Type B pancreatic cell (in vitro differentiated cells): Measurements from ENCODE around the gene KCNF1. TPM values are rescaled to one million over a fixed set of nuclear protein-coding genes. Genes with fewer than 3 reads are reported as not detected.

ENCODE experiments used
- DNase-seq: peaks from one replicate; pipeline ENCODE4 v3.0.0; 2021; ENCODE audit warnings: mixed read lengths; ENCODE audit not compliant: unreplicated experiment; ENCODE audit errors: extremely low spot score
- H3K27ac Mint-ChIP-seq: 2 replicates; pipeline ENCODE4 v1.8.0; 2021; ENCODE audit warnings: mild to moderate bottlenecking, mixed read lengths
- H3K27me3 Mint-ChIP-seq: 2 replicates; pipeline ENCODE4 v1.8.0; 2021; ENCODE audit warnings: mixed read lengths
- H3K36me3 Mint-ChIP-seq: 2 replicates; pipeline ENCODE4 v1.8.0; 2021; ENCODE audit warnings: mixed read lengths
- H3K4me1 Mint-ChIP-seq: one replicate; pipeline ENCODE4 v1.8.0; 2021; ENCODE audit warnings: mixed read lengths; ENCODE audit not compliant: unreplicated experiment
- H3K4me3 Mint-ChIP-seq: 2 replicates; pipeline ENCODE4 v1.8.0; 2021; ENCODE audit warnings: mild to moderate bottlenecking, mixed read lengths
- H3K9me3 Mint-ChIP-seq: 2 replicates; pipeline ENCODE4 v1.8.0; 2021; ENCODE audit warnings: mixed read lengths
- total RNA-seq: library from RNA; stranded (reverse); gene quantifications from 2 replicates; pipeline ENCODE4 v1.2.1, GENCODE V29; 2021; ENCODE audit warnings: low replicate concordance
- TF ChIP-seq, protein P1 (sequence below): fragments of 200-600 bp; sonication (generic); conservative IDR thresholded peaks from 2 replicates; pipeline ENCODE4 v1.5.0; 2021; ENCODE audit warnings: antibody characterized with exemption, mild to moderate bottlenecking

The KCNF1 gene
- total RNA-seq, 1 donor from 2014 or later, result 3.6 TPM

DNA sequence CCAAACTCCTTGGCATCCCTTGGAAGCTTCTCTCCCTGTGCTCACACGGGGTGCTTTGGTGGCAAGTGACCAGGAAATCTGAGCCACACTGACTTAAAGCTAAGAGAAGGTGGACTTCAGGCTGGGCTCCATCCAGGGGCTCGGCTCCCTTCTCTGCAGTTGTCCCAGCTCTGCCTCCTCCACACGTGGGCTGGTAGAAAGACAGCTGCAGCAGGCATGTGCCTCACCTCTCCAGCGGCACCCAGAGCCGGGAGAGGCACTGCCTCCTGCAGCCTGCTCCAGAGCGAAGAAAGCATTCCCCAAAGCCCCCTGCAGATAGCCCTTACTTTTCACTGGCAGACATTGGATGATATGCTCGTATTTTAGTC lies 11.3 kb downstream of the KCNF1 start:
- H3K27ac Mint-ChIP-seq, result no peak overlapping the region
- H3K36me3 Mint-ChIP-seq, result no peaks in the 10 kb centered on the region
- peaks cover 33% of the 10 kb centered on the region for H3K27me3 Mint-ChIP-seq
- no peak overlapping the region for H3K4me3 Mint-ChIP-seq
- TF ChIP-seq, protein P1, sequence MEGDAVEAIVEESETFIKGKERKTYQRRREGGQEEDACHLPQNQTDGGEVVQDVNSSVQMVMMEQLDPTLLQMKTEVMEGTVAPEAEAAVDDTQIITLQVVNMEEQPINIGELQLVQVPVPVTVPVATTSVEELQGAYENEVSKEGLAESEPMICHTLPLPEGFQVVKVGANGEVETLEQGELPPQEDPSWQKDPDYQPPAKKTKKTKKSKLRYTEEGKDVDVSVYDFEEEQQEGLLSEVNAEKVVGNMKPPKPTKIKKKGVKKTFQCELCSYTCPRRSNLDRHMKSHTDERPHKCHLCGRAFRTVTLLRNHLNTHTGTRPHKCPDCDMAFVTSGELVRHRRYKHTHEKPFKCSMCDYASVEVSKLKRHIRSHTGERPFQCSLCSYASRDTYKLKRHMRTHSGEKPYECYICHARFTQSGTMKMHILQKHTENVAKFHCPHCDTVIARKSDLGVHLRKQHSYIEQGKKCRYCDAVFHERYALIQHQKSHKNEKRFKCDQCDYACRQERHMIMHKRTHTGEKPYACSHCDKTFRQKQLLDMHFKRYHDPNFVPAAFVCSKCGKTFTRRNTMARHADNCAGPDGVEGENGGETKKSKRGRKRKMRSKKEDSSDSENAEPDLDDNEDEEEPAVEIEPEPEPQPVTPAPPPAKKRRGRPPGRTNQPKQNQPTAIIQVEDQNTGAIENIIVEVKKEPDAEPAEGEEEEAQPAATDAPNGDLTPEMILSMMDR, result no peak
- H3K4me1 Mint-ChIP-seq, result peaks cover 5% of the 10 kb centered on the region
- DNase-seq, result no peak
- no peaks in the 10 kb centered on the region for H3K9me3 Mint-ChIP-seq

DNA sequence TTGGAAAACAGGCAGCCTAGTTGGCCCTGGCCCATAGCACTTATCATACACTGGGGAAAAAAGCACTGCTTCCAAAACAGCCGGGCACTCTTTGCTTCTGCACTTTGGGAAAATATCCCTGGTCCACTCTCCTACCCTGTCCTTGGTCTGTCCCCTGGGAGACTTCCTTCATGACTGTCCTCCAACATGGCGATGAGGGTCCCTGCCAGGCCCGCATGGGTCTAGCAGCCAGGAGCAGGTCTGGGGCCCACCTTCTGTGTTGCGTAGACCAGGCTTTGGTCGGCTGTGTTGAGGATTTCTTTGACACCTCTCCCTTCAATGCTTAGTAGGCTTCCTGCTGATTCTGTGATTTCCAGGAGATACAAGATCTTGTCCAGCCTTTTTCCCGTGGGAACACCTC lies 12.2 kb downstream of the KCNF1 start:
- Mint-ChIP-seq H3K4me3 (no peak overlapping the region), H3K27ac (no peak overlapping the region), H3K27me3 (peaks cover 32% of the 10 kb centered on the region), H3K4me1 (peaks cover 5% of the 10 kb centered on the region), H3K36me3 (no peaks in the 10 kb centered on the region), H3K9me3 (no peaks in the 10 kb centered on the region)
- TF ChIP-seq, protein P1, result no peak
- DNase-seq, result no peak

DNA sequence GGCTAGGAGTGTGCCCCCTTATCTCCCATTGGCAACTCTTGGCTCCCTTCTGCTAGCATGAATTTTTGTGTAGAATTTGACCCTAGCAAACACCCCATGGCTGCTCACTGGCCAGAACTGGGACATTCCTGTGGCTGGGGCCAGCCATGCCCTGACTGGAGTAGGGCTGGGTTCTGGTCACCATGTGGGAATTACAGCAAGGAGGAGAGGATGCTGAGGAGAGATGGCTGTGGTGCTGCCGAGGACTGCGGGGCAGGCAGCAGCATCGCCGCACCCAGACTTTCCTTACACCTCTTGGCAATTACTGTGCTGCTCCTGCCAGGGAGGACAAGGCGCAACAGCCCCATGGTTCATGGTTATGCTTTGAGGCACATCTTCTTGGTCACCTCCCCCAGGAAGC lies 12.7 kb downstream of the KCNF1 start:
- no peak overlapping the region for H3K27ac Mint-ChIP-seq
- no peak for DNase-seq
- TF ChIP-seq, protein P1, result no peak
- peaks cover 5% of the 10 kb centered on the region for H3K4me1 Mint-ChIP-seq
- H3K36me3 Mint-ChIP-seq, result no peaks in the 10 kb centered on the region
- no peaks in the 10 kb centered on the region for H3K9me3 Mint-ChIP-seq
- peaks cover 33% of the 10 kb centered on the region for H3K27me3 Mint-ChIP-seq
- no peak overlapping the region for H3K4me3 Mint-ChIP-seq

DNA sequence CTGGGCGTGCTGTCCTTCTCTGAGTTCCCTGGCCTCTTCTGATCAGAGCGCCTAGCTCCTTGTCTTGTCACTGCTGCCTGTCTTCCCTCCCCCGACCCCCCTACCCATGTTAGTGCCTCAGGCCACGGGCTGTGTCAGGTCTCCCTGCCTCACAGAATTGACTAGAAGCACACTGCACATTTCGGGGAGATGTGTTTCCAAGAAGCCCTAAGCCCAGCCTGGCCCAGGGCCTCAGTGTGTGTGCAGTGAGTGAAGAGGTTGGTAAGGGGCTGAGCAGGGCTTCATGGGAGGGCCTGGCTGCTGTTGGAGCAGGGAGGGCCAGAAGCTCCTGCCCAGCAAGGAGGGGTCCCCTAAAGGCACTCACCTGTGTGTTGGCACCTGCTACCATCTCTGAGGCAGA lies 13.1 kb downstream of the KCNF1 start:
- no peak overlapping the region for H3K4me3 Mint-ChIP-seq
- no peaks in the 10 kb centered on the region for H3K36me3 Mint-ChIP-seq
- DNase-seq, result no peak
- H3K4me1 Mint-ChIP-seq, result peaks cover 5% of the 10 kb centered on the region
- TF ChIP-seq, protein P1, result no peak
- peaks cover 37% of the 10 kb centered on the region for H3K27me3 Mint-ChIP-seq
- no peaks in the 10 kb centered on the region for H3K9me3 Mint-ChIP-seq
- H3K27ac Mint-ChIP-seq, result no peak overlapping the region

DNA sequence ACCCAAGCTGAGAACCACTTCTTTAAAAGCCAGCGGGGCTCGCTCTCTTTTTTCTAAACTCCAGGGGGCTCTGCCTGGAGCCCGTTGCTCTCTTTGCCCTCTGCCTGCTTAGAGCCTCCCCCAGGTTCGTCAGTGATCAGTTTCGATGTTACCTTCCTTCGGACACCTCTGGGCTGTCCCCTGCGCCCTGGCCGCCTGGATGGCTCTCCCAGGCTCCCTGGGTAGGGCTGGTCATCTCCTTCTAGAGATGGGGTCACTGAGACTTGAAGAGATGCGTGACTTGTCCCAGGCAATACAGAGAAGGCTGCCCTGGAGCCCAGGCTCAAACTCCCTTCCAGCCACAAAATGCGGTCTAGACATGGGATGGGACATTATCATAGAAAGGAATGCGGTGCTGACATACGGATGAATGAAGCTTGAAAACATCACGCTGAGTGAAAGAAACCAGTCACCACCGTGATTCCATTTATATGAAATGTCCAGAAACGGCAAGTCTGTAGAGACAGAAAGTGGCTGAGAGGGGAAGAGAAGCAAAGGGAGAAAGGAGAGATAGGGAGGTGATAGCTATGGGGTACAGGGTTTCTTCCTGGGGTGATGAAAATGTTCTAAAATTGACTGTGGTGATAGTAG lies 14.6 kb downstream of the KCNF1 start:
- H3K9me3 Mint-ChIP-seq, result no peaks in the 10 kb centered on the region
- no peak overlapping the region for H3K27ac Mint-ChIP-seq
- H3K36me3 Mint-ChIP-seq, result no peaks in the 10 kb centered on the region
- no peak for DNase-seq
- peaks cover 41% of the 10 kb centered on the region for H3K27me3 Mint-ChIP-seq
- no peaks in the 10 kb centered on the region for H3K4me1 Mint-ChIP-seq
- no peak overlapping the region for H3K4me3 Mint-ChIP-seq
- TF ChIP-seq, protein P1, result no peak
